Measurements from ENCODE around the gene SRRM2.

SRRM2 gene

GRCh38 chr16:2764718-2765117 is 12.3 kb downstream of the SRRM2 start:
- Histone ChIP-seq H3K14ac (ENCODE audit: low read length) (no peak overlapping the region), H3K4me1 (ENCODE audit: control insufficient read depth in 2 of 2, insufficient read depth in 1 of 2, low read depth in 1 of 2, low read length in 2 of 2) (no peaks in the 10 kb centered on the region), H2BK120ac (ENCODE audit: low read depth, low read length) (no peak overlapping the region), H4K91ac (ENCODE audit: low read depth, low read length, poor library complexity) (no peak overlapping the region), H3K4me3 (ENCODE audit: low read length in 2 of 2) (no peak overlapping the region), H3K27ac (replicated peaks; ENCODE audit: low read length) (no peak overlapping the region), H2BK5ac (ENCODE audit: low read length) (no peak overlapping the region), H3K4me2 (ENCODE audit: insufficient read depth, low read length, poor library complexity, severe bottlenecking) (no peak overlapping the region), H3K9ac (ENCODE audit: low read depth, low read length, poor library complexity) (no peak overlapping the region), H2BK12ac (ENCODE audit: low read length) (no peak overlapping the region), H3K18ac (ENCODE audit: low read length) (no peak overlapping the region), H4K8ac (ENCODE audit: low read depth, low read length) (no peak overlapping the region), H2AFZ (ENCODE audit: low read length) (no peak overlapping the region), H3K36me3 (replicated peaks in 1 of 2; ENCODE audit: control insufficient read depth in 2 of 2, insufficient read depth in 2 of 2, low read length in 2 of 2) (peaks cover 90 to 100% of the 10 kb centered on the region in 2 donors), H3K4ac (ENCODE audit: low read length) (no peak overlapping the region), H3K27me3 (ENCODE audit: control insufficient read depth in 3 of 3, insufficient read depth in 3 of 3, low read depth in 1 of 3, low read length in 3 of 3) (no peaks in the 10 kb centered on the region), H3K23ac (ENCODE audit: low read depth, low read length, poor library complexity) (no peak overlapping the region), H3K9me3 (replicated peaks in 1 of 2; ENCODE audit: control insufficient read depth in 2 of 2, insufficient read depth in 1 of 2, low read depth in 1 of 2, low read length in 2 of 2) (peaks cover 29 to 57% of the 10 kb centered on the region in 2 donors), H2AK5ac (ENCODE audit: low read depth, low read length) (no peak overlapping the region), H2BK15ac (ENCODE audit: low read length) (no peak overlapping the region), H3K79me1 (ENCODE audit: low read depth, low read length) (peaks cover 36% of the 10 kb centered on the region)
- DNase-seq (ENCODE audit: low spot score) = no peak
- no CpG with 5 or more reads among the region's 9 CpGs for WGBS, 2 donors (ENCODE audit: extremely low coverage in 2 of 2, insufficient read length in 2 of 2, insufficient replicate concordance in 1 of 2)

DNA sequence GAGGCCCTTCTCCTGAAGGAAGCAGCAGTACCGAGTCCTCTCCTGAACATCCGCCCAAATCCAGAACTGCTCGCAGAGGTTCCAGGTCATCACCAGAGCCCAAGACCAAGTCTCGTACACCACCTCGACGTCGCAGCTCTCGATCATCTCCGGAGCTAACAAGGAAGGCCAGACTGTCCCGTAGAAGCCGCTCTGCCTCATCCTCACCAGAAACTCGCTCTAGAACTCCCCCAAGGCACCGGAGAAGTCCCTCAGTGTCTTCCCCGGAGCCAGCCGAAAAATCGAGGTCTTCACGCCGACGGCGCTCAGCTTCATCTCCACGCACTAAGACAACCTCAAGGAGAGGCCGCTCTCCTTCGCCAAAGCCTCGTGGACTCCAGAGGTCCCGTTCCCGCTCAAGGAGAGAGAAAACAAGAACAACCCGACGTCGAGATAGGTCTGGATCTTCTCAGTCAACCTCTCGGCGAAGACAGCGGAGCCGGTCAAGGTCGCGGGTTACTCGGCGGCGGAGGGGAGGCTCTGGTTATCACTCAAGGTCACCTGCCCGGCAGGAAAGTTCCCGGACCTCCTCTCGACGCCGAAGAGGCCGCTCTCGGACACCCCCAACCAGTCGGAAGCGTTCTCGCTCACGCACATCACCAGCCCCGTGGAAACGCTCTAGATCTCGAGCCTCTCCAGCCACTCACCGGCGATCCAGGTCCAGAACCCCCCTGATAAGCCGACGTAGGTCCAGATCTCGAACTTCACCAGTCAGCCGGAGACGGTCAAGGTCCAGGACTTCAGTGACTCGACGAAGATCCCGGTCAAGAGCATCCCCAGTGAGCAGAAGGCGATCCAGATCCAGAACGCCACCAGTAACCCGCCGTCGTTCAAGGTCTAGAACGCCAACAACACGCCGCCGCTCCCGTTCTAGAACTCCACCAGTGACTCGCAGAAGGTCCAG is 13.3 kb downstream of the SRRM2 start:
- Histone ChIP-seq H3K4me2 (ENCODE audit: insufficient read depth, low read length, poor library complexity, severe bottlenecking) (no peak overlapping the region), H3K4ac (ENCODE audit: low read length) (no peak overlapping the region), H2BK15ac (ENCODE audit: low read length) (no peak overlapping the region), H3K79me1 (ENCODE audit: low read depth, low read length) (peaks cover 36% of the 10 kb centered on the region), H3K23ac (ENCODE audit: low read depth, low read length, poor library complexity) (peak overlapping the region; percentile 9), H3K4me3 (ENCODE audit: low read length in 2 of 2) (no peak overlapping the region), H2BK5ac (ENCODE audit: low read length) (peak overlapping the region; percentile 1), H3K9me3 (replicated peaks in 1 of 2; ENCODE audit: control insufficient read depth in 2 of 2, insufficient read depth in 1 of 2, low read depth in 1 of 2, low read length in 2 of 2) (peaks cover 27 to 49% of the 10 kb centered on the region in 2 donors), H2BK12ac (ENCODE audit: low read length) (no peak overlapping the region), H2AK5ac (ENCODE audit: low read depth, low read length) (no peak overlapping the region), H3K14ac (ENCODE audit: low read length) (no peak overlapping the region), H4K8ac (ENCODE audit: low read depth, low read length) (no peak overlapping the region), H2AFZ (ENCODE audit: low read length) (no peak overlapping the region), H3K18ac (ENCODE audit: low read length) (no peak overlapping the region), H4K91ac (ENCODE audit: low read depth, low read length, poor library complexity) (no peak overlapping the region), H3K27me3 (ENCODE audit: control insufficient read depth in 3 of 3, insufficient read depth in 3 of 3, low read depth in 1 of 3, low read length in 3 of 3) (no peaks in the 10 kb centered on the region), H3K9ac (ENCODE audit: low read depth, low read length, poor library complexity) (no peak overlapping the region), H2BK120ac (ENCODE audit: low read depth, low read length) (no peak overlapping the region), H3K4me1 (ENCODE audit: control insufficient read depth in 2 of 2, insufficient read depth in 1 of 2, low read depth in 1 of 2, low read length in 2 of 2) (no peaks in the 10 kb centered on the region), H3K27ac (replicated peaks; ENCODE audit: low read length) (no peak overlapping the region), H3K36me3 (replicated peaks in 1 of 2; ENCODE audit: control insufficient read depth in 2 of 2, insufficient read depth in 2 of 2, low read length in 2 of 2) (peaks cover 93 to 100% of the 10 kb centered on the region in 2 donors)
- DNase-seq (ENCODE audit: low spot score) = no peak
- WGBS, 2 donors (ENCODE audit: extremely low coverage in 2 of 2, insufficient read length in 2 of 2, insufficient replicate concordance in 1 of 2) = no CpG with 5 or more reads among the region's 73 CpGs

GRCh38 chr16:2766430-2767139 is 14.1 kb downstream of the SRRM2 start:
- Histone ChIP-seq H4K8ac (ENCODE audit: low read depth, low read length) (no peak overlapping the region), H4K91ac (ENCODE audit: low read depth, low read length, poor library complexity) (peak overlapping the region; percentile 27), H3K36me3 (replicated peaks in 1 of 2; ENCODE audit: control insufficient read depth in 2 of 2, insufficient read depth in 2 of 2, low read length in 2 of 2) (peaks cover 95 to 100% of the 10 kb centered on the region in 2 donors), H3K9ac (ENCODE audit: low read depth, low read length, poor library complexity) (no peak overlapping the region), H2AFZ (ENCODE audit: low read length) (no peak overlapping the region), H3K4me3 (ENCODE audit: low read length in 2 of 2) (no peak overlapping the region), H2BK5ac (ENCODE audit: low read length) (no peak overlapping the region), H2BK12ac (ENCODE audit: low read length) (no peak overlapping the region), H3K18ac (ENCODE audit: low read length) (no peak overlapping the region), H3K23ac (ENCODE audit: low read depth, low read length, poor library complexity) (peak overlapping the region; percentile 21), H3K9me3 (replicated peaks in 1 of 2; ENCODE audit: control insufficient read depth in 2 of 2, insufficient read depth in 1 of 2, low read depth in 1 of 2, low read length in 2 of 2) (peaks cover 26 to 40% of the 10 kb centered on the region in 2 donors), H3K27me3 (ENCODE audit: control insufficient read depth in 3 of 3, insufficient read depth in 3 of 3, low read depth in 1 of 3, low read length in 3 of 3) (no peaks in the 10 kb centered on the region), H2BK15ac (ENCODE audit: low read length) (no peak overlapping the region), H3K79me1 (ENCODE audit: low read depth, low read length) (peaks cover 36% of the 10 kb centered on the region), H3K4me2 (ENCODE audit: insufficient read depth, low read length, poor library complexity, severe bottlenecking) (no peak overlapping the region), H3K27ac (replicated peaks; ENCODE audit: low read length) (no peak overlapping the region), H3K14ac (ENCODE audit: low read length) (no peak overlapping the region), H3K4ac (ENCODE audit: low read length) (no peak overlapping the region), H2BK120ac (ENCODE audit: low read depth, low read length) (no peak overlapping the region), H2AK5ac (ENCODE audit: low read depth, low read length) (no peak overlapping the region), H3K4me1 (ENCODE audit: control insufficient read depth in 2 of 2, insufficient read depth in 1 of 2, low read depth in 1 of 2, low read length in 2 of 2) (no peaks in the 10 kb centered on the region)
- DNase-seq (ENCODE audit: low spot score) = no peak
- WGBS, 2 donors (ENCODE audit: extremely low coverage in 2 of 2, insufficient read length in 2 of 2, insufficient replicate concordance in 1 of 2) = no CpG with 5 or more reads among the region's 44 CpGs
